Right lobe of liver (tissue), 4 donors: ENCODE measurements around the gene PRKAG2.

ENCODE experiments used
- POLR2A ChIP-seq: fragments of 450-650 bp; IDR thresholded peaks from one replicate; pipeline ENCODE4 v1.6.1; 2017; ENCODE audit warnings: antibody characterized with exemption, mild to moderate bottlenecking
- TF ChIP-seq, protein P1 (sequence below), 4 donors: fragments of 200-600 bp in 3 of 4; fragments of 450-650 bp in 1 of 4; IDR thresholded peaks; one replicate each; pipeline versions ENCODE4 v1.5.1 to v1.8.0; 2016 to 2022; ENCODE audit warnings: antibody characterized with exemption in 4 of 4, mild to moderate bottlenecking in 2 of 4
- donor health status: DM: no; HTN: no; CAD: no.
- donor health status: DM: no; HTN: no; CAD: no.
- donor health status: DM: no; HTN: yes; CAD: no.

DNA sequence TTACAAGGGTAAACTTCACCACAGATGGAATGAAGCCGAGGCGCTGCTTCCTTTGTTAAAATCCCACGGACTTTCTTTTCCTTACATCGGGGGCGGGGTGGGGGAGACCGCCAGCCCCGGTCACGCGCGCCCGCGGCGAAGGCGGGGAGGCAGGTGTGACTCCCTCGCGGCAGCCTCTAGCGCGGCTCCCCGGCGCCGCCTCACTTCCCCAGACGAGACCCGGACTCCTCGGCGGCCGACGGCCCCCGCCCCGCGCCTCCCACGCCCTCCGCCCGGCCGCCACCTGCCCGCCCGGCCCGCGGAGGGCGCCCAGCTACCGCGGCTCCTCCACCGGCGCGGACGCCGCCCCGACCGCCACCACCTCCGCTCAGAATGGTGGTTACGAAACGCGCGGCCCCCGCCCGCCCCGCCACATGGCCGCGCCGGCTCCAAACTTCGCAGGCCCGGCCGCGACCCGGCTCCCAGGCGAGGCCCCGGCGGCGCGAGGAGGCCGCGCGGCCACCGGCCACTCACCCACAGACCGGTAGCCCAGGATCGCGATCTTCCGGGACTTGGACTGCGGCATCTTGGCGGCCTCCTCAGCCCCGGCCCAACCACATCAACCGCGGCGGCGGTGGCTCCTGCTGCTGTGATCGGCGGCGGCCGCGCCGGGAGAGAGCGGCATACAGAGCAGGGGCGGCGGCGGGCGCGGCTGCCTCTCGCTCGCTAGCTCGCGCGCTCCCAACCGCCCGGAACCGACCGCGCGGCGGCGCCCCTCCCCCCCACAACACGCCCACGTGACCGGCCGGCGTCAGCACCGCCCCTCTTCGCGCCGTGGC, 357.8 kb downstream of the PRKAG2 start:
- TF ChIP-seq, protein P1, sequence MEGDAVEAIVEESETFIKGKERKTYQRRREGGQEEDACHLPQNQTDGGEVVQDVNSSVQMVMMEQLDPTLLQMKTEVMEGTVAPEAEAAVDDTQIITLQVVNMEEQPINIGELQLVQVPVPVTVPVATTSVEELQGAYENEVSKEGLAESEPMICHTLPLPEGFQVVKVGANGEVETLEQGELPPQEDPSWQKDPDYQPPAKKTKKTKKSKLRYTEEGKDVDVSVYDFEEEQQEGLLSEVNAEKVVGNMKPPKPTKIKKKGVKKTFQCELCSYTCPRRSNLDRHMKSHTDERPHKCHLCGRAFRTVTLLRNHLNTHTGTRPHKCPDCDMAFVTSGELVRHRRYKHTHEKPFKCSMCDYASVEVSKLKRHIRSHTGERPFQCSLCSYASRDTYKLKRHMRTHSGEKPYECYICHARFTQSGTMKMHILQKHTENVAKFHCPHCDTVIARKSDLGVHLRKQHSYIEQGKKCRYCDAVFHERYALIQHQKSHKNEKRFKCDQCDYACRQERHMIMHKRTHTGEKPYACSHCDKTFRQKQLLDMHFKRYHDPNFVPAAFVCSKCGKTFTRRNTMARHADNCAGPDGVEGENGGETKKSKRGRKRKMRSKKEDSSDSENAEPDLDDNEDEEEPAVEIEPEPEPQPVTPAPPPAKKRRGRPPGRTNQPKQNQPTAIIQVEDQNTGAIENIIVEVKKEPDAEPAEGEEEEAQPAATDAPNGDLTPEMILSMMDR (IDR thresholded peaks at IDR 0.05), result peak in 1 of 4 donors; percentile 34
- peak; percentile 87 for TF ChIP-seq POLR2A
